Measurements from ENCODE around the gene PRKACA.

The PRKACA gene

GRCh38 chr19:14117668-14118164, at the start of gene PRKACA:
TSS of gene PRKACA (minus strand) at chr19:14117762. CDS start at chr19:14117547, 215 bp downstream.
- H3K27ac ChIP-seq (ENCODE audit: low read length): peak within 1 kb of the TSS; percentile 92
- H3K27me3 ChIP-seq (ENCODE audit: low read depth, low read length): no peaks in the 10 kb centered on the region
- H3K36me3 ChIP-seq (ENCODE audit: control insufficient read depth in 1 of 2, insufficient read depth in 2 of 2, low read length in 2 of 2): peaks cover 0 to 4% of the 10 kb centered on the region in 2 donors
- H3K4me1 ChIP-seq (ENCODE audit: control insufficient read depth in 1 of 2, insufficient read depth in 2 of 2, low read length in 2 of 2): peaks cover 39 to 61% of the 10 kb centered on the region in 2 donors
- no peaks in the 10 kb centered on the region for H3K9me3 ChIP-seq (ENCODE audit: control insufficient read depth in 1 of 2, low read length in 2 of 2)
- peak within 1 kb of the TSS; percentile 84 to 92 for H3K4me3 ChIP-seq (ENCODE audit: low read depth in 1 of 2, low read length in 2 of 2)

DNA sequence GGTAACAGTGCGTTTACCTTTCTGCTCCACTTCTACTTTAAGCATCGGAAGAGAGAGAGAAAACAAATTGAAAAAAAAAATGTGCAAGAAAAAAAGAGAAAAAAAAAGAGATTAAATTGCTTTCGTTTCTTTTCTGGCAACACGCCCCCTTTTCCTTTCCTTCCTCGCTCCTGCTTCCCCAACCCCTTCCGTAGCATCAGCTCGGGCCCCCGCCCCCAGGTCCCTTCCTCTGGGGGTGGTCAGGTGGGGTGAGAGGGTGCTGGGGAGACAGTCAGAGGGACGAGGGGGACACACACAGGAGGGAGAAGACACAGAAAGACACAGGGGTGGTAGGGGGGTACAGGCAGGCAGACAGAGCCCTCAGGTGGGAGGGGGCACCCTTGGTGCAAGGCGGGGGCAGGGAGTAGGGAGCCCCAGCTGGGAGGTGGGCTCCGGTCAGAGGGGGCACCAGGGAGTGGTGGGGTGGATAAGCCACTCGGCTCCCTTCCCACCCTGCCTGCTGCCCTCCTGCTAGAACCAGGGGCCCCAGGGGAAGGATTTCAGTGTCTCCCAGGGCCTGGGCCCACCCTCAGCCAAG, 49.5 kb upstream of the PRKACA start:
- Histone ChIP-seq H3K27ac (ENCODE audit: low read length) (no peak overlapping the region), H3K36me3 (ENCODE audit: control insufficient read depth in 1 of 2, insufficient read depth in 2 of 2, low read length in 2 of 2) (peaks cover 16 to 45% of the 10 kb centered on the region in 2 donors)

DNA sequence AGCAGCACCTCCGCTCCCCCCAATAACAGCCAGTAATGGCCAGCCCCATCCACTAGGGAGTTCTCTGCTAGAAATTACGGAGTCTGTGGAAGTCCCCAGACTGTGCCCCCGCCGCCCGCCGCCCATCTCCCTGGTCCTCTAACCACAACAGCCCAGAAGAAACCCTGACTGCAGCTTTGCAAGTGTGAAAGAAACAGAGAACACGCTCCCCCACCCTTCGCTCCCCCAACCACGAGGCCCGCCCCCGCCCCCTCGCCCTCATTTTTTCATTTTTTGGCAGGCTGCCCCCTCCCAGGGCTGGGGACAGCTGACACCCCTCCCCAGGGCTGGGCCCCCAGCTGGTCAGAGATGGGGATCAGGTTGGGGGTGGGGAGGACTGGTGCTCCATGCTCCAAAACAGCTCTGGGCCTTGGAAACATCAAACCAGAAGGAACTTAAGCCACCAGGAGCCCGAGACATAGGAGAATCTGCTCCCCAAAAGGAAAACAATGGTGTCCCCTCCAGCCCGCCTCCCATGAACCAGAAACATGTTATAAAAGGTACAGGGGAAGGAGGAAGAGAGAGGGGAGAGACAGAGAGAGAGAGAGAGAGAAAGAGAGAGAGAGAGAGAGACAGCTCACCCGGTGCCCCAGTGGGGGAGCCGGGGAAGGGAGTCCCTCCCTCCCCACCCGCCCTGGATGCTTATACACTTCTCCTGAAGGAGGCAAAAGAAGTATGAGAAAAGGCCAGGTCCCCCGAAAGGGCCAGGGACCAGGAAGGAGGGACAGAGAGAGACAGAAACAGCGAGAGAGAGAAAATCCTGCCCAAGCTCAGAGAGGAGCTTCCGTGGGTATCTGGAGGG, 48.6 kb upstream of the PRKACA start:
- H3K9me3 ChIP-seq (ENCODE audit: control insufficient read depth in 1 of 2, low read length in 2 of 2): no peaks in the 10 kb centered on the region
- H3K27ac ChIP-seq (ENCODE audit: low read length): no peak overlapping the region

More for the DNA sequence above, 49.5 kb upstream of the PRKACA start:
- Histone ChIP-seq H3K27me3 (ENCODE audit: low read depth, low read length) (no peaks in the 10 kb centered on the region), H3K4me1 (ENCODE audit: control insufficient read depth in 1 of 2, insufficient read depth in 2 of 2, low read length in 2 of 2) (peaks cover 0 to 18% of the 10 kb centered on the region in 2 donors), H3K4me3 (ENCODE audit: low read depth in 1 of 2, low read length in 2 of 2) (no peak overlapping the region), H3K9me3 (ENCODE audit: control insufficient read depth in 1 of 2, low read length in 2 of 2) (no peaks in the 10 kb centered on the region)

DNA sequence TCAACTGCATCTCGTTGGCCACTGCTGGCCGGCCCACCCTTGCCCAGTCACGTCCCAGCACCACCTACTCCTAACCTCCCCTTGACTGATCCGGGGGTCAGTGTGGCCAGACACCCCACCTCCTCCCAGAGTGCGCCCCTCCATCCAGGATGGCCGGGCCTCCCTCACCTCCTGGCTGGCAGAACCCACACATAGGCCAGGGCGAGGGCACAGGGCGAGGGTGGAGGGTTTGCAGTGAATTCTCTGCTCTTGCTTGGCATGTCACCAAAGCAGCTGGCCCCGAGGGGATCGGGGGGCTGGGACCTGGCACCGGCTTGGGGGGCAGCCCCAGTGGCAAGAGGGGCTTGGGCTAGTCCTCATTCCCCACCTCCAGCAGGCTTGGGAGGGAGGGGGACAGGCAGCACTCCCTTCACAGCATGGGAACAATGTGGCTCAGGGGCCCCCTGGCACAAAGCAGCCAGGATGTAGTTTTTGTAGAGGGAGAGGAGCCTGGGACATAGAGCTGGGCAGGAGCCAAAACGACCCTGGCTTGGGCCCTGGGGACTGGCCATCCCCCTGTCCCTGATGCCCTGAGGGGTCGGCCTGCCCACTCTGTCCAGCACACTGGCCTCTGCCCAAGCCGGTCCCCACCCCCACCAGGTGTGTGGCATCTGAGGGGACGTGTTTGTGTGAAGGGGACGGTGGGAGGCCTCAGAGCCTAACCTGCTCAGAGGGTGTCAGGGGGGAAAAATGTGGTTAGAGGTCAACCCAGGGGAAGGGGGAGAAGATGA, 47.3 kb upstream of the PRKACA start:
- H3K36me3 ChIP-seq (ENCODE audit: control insufficient read depth in 1 of 2, insufficient read depth in 2 of 2, low read length in 2 of 2): peaks cover 3 to 27% of the 10 kb centered on the region in 2 donors

More for the DNA sequence above, 48.6 kb upstream of the PRKACA start:
- H3K36me3 ChIP-seq (ENCODE audit: control insufficient read depth in 1 of 2, insufficient read depth in 2 of 2, low read length in 2 of 2): peaks cover 10 to 37% of the 10 kb centered on the region in 2 donors
- H3K4me3 ChIP-seq (ENCODE audit: low read depth in 1 of 2, low read length in 2 of 2): no peak overlapping the region
- no peaks in the 10 kb centered on the region for H3K27me3 ChIP-seq (ENCODE audit: low read depth, low read length)
- H3K4me1 ChIP-seq (ENCODE audit: control insufficient read depth in 1 of 2, insufficient read depth in 2 of 2, low read length in 2 of 2): peaks cover 0 to 18% of the 10 kb centered on the region in 2 donors

GRCh38 chr19:14164082-14164481, 46.5 kb upstream of the PRKACA start:
- no peak overlapping the region for H3K4me3 ChIP-seq (ENCODE audit: low read depth in 1 of 2, low read length in 2 of 2)
- H3K36me3 ChIP-seq (ENCODE audit: control insufficient read depth in 1 of 2, insufficient read depth in 2 of 2, low read length in 2 of 2): peaks cover 0 to 27% of the 10 kb centered on the region in 2 donors
- no peaks in the 10 kb centered on the region for H3K27me3 ChIP-seq (ENCODE audit: low read depth, low read length)
- H3K27ac ChIP-seq (ENCODE audit: low read length): no peak overlapping the region
- H3K4me1 ChIP-seq (ENCODE audit: control insufficient read depth in 1 of 2, insufficient read depth in 2 of 2, low read length in 2 of 2): peaks cover 0 to 18% of the 10 kb centered on the region in 2 donors
- no peaks in the 10 kb centered on the region for H3K9me3 ChIP-seq (ENCODE audit: control insufficient read depth in 1 of 2, low read length in 2 of 2)

More for the DNA sequence above, 47.3 kb upstream of the PRKACA start:
- Histone ChIP-seq H3K27ac (ENCODE audit: low read length) (no peak overlapping the region), H3K27me3 (ENCODE audit: low read depth, low read length) (no peaks in the 10 kb centered on the region), H3K9me3 (ENCODE audit: control insufficient read depth in 1 of 2, low read length in 2 of 2) (no peaks in the 10 kb centered on the region), H3K4me3 (ENCODE audit: low read depth in 1 of 2, low read length in 2 of 2) (no peak overlapping the region), H3K4me1 (ENCODE audit: control insufficient read depth in 1 of 2, insufficient read depth in 2 of 2, low read length in 2 of 2) (peaks cover 0 to 18% of the 10 kb centered on the region in 2 donors)

- Histone ChIP-seq H3K4me3 (ENCODE audit: low read depth in 1 of 2, low read length in 2 of 2) (no peak overlapping the region), H3K27me3 (ENCODE audit: low read depth, low read length) (no peaks in the 10 kb centered on the region), H3K4me1 (ENCODE audit: control insufficient read depth in 1 of 2, insufficient read depth in 2 of 2, low read length in 2 of 2) (peaks cover 0 to 16% of the 10 kb centered on the region in 2 donors), H3K9me3 (ENCODE audit: control insufficient read depth in 1 of 2, low read length in 2 of 2) (no peaks in the 10 kb centered on the region), H3K27ac (ENCODE audit: low read length) (no peak overlapping the region), H3K36me3 (ENCODE audit: control insufficient read depth in 1 of 2, insufficient read depth in 2 of 2, low read length in 2 of 2) (peaks cover 3 to 32% of the 10 kb centered on the region in 2 donors)
Measured at GRCh38 chr19:14162871-14163297, 45.3 kb upstream of the PRKACA start.

- H3K27me3 ChIP-seq (ENCODE audit: low read depth, low read length): no peaks in the 10 kb centered on the region
Measured at GRCh38 chr19:14161305-14161704, 43.7 kb upstream of the PRKACA start.

DNA sequence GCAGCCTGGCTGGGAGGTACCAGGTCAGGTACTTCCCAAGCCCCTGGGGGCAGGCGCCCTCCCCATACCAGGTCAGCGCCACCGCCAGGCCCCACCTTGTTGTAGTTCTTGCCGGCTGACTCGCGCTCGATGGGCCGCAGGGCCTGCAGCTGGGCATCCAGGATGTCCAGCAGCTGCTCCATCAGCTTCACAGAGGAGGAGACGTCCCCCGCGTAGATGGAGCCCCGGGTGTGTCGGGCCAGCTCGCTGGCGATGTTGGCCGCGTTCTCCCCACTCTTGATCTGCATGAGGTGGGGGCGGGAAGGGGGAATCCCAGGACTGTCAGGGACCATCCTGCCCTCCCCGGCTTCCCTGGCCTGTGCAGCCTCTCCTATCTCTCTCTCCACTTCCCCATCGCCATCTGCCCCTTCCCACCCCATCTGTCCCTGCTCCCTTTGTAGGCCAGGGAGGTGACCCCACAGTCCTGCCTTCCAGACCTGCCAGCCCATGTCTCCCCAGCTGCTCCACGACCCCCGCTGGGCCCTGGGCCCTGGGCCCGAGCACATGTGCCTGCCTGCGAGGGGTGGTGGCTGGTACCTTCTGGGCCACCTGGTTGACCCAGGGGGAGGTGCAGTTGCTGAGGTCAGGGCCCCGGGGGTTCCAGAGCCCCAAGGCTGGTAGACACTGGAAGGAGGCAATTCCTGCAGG, 42.6 kb upstream of the PRKACA start:
- no peaks in the 10 kb centered on the region for H3K9me3 ChIP-seq (ENCODE audit: control insufficient read depth in 1 of 2, low read length in 2 of 2)
- H3K4me3 ChIP-seq (ENCODE audit: low read depth in 1 of 2, low read length in 2 of 2): no peak overlapping the region
- H3K36me3 ChIP-seq (ENCODE audit: control insufficient read depth in 1 of 2, insufficient read depth in 2 of 2, low read length in 2 of 2): peaks cover 15 to 57% of the 10 kb centered on the region in 2 donors
- H3K4me1 ChIP-seq (ENCODE audit: control insufficient read depth in 1 of 2, insufficient read depth in 2 of 2, low read length in 2 of 2): no peaks in the 10 kb centered on the region
- H3K27me3 ChIP-seq (ENCODE audit: low read depth, low read length): no peaks in the 10 kb centered on the region
- H3K27ac ChIP-seq (ENCODE audit: low read length): no peak overlapping the region

More at GRCh38 chr19:14161305-14161704, 43.7 kb upstream of the PRKACA start:
- H3K4me3 ChIP-seq (ENCODE audit: low read depth in 1 of 2, low read length in 2 of 2): no peak overlapping the region
- H3K27ac ChIP-seq (ENCODE audit: low read length): no peak overlapping the region
- peaks cover 10 to 46% of the 10 kb centered on the region in 2 donors for H3K36me3 ChIP-seq (ENCODE audit: control insufficient read depth in 1 of 2, insufficient read depth in 2 of 2, low read length in 2 of 2)
- no peaks in the 10 kb centered on the region for H3K9me3 ChIP-seq (ENCODE audit: control insufficient read depth in 1 of 2, low read length in 2 of 2)
- H3K4me1 ChIP-seq (ENCODE audit: control insufficient read depth in 1 of 2, insufficient read depth in 2 of 2, low read length in 2 of 2): peaks cover 0 to 1% of the 10 kb centered on the region in 2 donors

GRCh38 chr19:14159059-14159458, 41.5 kb upstream of the PRKACA start:
- no peaks in the 10 kb centered on the region for H3K27me3 ChIP-seq (ENCODE audit: low read depth, low read length)
- H3K4me1 ChIP-seq (ENCODE audit: control insufficient read depth in 1 of 2, insufficient read depth in 2 of 2, low read length in 2 of 2): no peaks in the 10 kb centered on the region
- H3K9me3 ChIP-seq (ENCODE audit: control insufficient read depth in 1 of 2, low read length in 2 of 2): no peaks in the 10 kb centered on the region
- H3K27ac ChIP-seq (ENCODE audit: low read length): no peak overlapping the region
- no peak overlapping the region for H3K4me3 ChIP-seq (ENCODE audit: low read depth in 1 of 2, low read length in 2 of 2)
- peaks cover 15 to 61% of the 10 kb centered on the region in 2 donors for H3K36me3 ChIP-seq (ENCODE audit: control insufficient read depth in 1 of 2, insufficient read depth in 2 of 2, low read length in 2 of 2)

GRCh38 chr19:14158276-14159023, 40.9 kb upstream of the PRKACA start:
- Histone ChIP-seq H3K9me3 (ENCODE audit: control insufficient read depth in 1 of 2, low read length in 2 of 2) (no peaks in the 10 kb centered on the region), H3K27me3 (ENCODE audit: low read depth, low read length) (no peaks in the 10 kb centered on the region), H3K36me3 (ENCODE audit: control insufficient read depth in 1 of 2, insufficient read depth in 2 of 2, low read length in 2 of 2) (peaks cover 15 to 61% of the 10 kb centered on the region in 2 donors), H3K4me1 (ENCODE audit: control insufficient read depth in 1 of 2, insufficient read depth in 2 of 2, low read length in 2 of 2) (no peaks in the 10 kb centered on the region), H3K4me3 (ENCODE audit: low read depth in 1 of 2, low read length in 2 of 2) (no peak overlapping the region), H3K27ac (ENCODE audit: low read length) (no peak overlapping the region)

Measured in muscle layer of duodenum (tissue), 2 donors.